Nucleus accumbens (tissue), 56 donors: Measurements from ENCODE around the gene SLC27A3.
A peak's percentile ranks its signal among the peaks of the same experiment; 100 is the strongest.
"Not testable (repeated sequence)": the region's sequence is repeated elsewhere in the genome, so short reads cannot be mapped to it uniquely, and the experiment has no call there.

ENCODE experiments used
- DNase-seq, 56 donors: peaks; one replicate each; lab custom pipeline; 2025; lab: John Stamatoyannopoulos, UW

The SLC27A3 gene

GRCh38 chr1:153778051-153778823 is 3.0 kb downstream of the SLC27A3 start:
- DNase-seq: no peak

GRCh38 chr1:153778824-153779519 is 3.8 kb downstream of the SLC27A3 start:
- DNase-seq: no peak

GRCh38 chr1:153779781-153780541 is 4.8 kb downstream of the SLC27A3 start:
- DNase-seq: no peak

- no peak for DNase-seq
Measured at GRCh38 chr1:153780551-153780950, 5.3 kb downstream of the SLC27A3 start.

- not testable (repeated sequence) for DNase-seq
Measured at GRCh38 chr1:153782648-153783047, 7.4 kb downstream of the SLC27A3 start.

- DNase-seq: peak in 55 of 56 donors; percentile 33 to 92 (median 86)
Measured at GRCh38 chr1:153783233-153784190, 8.3 kb downstream of the SLC27A3 start.

- DNase-seq: no peak
Measured at GRCh38 chr1:153786038-153786790, 11.0 kb downstream of the SLC27A3 start.

GRCh38 chr1:153789478-153790034 is 14.3 kb downstream of the SLC27A3 start:
- DNase-seq: no peak

- DNase-seq: peak in 51 of 56 donors; percentile 16 to 88 (median 62)
Measured at GRCh38 chr1:153790313-153790965, 15.2 kb downstream of the SLC27A3 start.

DNA sequence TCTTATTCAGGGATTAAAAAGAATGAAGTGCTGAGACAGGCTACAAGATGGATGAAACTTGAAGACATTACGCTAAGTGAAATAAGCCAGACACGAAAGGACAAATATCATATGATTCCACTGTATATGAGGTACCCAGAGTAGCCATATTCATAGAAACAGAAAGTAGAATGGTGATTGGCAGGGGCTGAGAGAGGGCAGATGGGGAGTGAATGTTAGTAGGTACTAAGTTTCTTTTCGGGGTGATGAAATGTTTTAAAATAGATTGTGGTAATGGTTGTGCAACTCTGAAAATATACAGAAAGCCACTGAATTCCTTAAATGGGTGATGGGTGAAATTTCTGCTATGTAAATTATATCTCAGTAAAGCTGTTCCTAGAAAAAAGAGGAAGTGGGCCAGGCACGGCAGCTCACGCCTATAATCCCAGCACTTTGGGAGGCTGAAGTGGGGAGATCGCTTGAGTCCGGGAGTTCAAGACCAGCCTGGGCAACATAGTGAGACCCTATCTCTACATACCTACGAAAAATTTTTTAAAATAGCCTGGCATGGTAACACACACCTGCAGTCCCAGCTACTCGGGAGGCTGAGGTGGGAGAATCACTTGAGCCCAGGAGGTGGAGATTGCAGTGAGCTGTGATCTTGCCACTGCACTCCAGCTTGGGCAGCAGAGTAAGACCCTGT is 15.9 kb downstream of the SLC27A3 start:
- no peak for DNase-seq

DNA sequence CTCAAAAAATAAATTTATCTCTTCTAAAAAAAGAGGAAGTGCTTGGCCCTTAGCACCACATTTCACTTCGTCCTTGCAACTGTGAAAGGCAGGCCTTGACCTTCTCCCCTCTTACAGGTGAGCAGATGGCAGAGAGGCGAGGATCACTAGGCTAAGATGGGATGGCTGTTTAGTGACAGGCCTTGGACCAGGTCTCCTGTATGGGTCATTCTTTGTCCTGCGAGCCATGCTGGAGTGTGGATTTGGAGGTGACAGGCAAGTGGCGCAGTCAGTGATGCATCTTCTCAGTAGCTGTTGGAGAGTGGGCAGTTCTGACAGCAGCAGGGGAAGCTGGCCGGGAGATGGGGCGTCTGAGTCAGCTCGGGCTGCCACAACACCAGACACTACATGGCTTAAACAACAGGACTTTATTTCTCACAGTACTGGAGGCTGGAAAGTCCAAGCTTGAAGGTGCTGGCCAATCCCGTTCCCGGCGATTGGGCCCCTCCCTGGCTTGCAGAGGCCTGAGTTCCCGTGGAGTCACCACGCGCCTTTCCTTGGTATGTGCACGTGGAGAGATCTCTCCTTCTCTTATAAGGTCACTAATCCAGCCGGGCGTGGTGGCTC is 16.5 kb downstream of the SLC27A3 start:
- DNase-seq: no peak

DNA sequence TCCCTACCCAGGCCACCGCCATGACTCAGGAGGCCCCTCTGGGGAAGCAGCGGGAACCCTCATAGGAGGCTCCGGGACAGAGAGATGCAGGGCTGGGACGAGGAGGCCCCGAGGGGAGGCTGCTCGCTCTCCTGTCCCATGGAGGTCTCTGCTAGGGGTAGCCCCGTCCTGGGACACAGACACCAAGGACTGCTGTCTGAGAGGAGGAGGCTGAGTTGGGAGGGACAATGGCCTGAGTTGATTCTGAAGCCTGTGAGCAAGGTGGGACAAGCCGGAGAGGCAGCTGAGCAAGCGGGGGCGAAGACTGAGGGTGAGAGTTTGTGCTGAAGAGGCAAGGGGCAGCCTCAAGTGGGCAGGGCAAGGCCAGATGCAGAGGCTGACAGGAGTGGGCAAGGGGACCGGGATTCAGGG is 17.4 kb downstream of the SLC27A3 start:
- no peak for DNase-seq

DNA sequence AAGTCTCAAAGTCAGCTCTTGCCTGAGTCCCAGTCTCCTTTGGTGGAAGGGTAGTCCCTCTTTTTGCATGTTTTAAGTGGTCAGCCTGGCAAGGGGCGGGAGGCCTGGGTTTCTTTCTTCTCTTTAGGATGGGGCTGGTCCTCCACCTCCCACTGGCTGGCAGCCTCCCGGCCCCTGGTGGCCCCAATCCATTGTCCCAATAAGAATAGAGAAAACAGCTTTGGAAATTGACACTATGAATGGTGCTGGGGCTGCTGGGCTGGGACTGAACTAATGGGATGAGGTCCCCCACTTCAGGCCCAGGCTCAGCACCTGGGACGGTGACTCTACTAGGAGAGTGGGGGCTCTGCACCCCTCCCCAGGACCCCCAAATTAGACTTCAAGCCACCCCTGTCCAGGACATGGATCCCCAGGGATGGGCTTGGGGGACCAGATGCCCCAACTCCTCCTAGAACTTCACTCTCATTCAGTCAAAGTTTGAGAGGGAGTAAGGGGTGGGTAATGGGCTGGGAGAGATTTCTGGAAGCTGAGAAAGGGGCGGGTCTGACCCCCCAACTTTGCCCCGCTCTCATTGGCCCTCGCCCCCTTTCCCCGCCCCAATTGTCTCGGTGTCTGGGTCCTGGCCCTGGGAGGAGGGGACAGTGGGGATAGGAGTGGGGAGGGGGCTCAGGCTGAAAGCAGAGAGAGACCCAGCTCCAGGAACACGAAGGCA is 18.2 kb downstream of the SLC27A3 start:
- no peak for DNase-seq

DNA sequence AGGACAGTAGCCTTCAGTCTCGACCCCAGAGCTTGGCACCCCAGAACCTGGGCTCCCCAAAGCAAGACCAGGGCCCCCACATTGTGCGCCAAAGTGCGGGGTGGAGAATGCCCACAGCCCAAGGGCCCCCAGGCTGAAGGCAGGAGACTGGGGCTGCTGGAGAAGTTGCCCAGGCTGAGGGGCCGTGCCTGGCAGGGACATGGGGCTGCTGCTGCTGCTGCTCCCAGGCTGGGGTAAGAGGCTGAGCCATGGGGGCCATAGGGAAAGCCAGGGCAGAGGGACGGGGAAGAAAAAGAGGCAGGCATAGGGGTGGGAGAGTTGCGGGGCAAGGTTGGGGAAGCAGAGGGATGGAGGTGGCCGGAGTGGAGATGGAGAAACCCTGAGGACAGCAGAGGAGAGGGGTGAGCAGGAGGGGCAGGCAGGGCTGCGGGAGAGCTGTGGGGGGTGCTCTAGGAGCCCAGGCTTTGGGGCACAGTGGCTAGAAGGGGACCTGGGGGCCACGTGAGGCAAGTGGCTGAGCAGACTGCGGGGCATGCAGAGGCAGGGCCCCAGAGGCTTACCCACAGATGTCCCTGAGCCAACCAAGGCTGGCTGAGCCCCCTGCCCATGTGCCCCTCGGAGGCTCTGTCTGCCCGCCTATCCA is 18.9 kb downstream of the SLC27A3 start:
- DNase-seq: no peak

DNA sequence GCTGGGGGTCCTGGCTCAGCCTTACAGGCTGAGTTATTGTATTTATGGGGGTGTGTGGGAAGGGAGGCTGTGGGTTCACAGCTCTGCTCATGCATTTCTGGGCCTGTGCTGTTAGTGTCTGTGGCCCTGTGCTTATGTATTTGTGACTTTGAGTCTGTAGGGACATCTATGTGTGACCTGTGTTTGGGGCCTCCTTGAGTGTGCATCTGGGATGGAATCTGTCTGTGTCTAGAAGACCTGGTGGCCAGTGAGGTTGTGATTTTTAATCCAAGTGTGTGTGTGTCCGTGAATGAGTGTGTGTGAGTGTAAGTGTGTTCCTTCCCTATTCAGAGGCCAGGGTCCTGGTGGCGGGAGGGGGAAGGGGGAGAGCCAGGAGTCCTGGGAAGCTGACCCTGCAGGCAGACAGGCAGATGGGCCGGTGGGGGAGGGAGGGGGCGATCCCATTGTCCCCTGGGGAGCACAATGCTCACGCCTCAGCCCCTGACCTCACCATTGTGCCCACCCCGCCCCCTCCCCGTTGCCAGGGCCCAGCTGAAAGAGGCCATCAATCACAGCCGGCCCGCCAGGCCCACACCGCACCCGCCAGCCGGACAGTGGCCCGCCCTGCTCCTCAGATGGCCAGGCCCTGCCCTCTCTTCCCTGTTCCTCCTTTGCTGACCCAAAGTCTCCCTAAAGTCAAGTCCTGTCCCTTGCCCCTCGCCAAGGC is 19.6 kb downstream of the SLC27A3 start:
- peak in 2 of 56 donors; percentile 31 to 39 for DNase-seq
